GM12801 (cell line): Measurements from ENCODE around the gene SPTSSA.

ENCODE experiments used
- TF ChIP-seq, protein P1 (sequence below): IDR thresholded peaks from one replicate; pipeline ENCODE4 v1.5.1; 2011; ENCODE audit warnings: control low read depth; ENCODE audit not compliant: insufficient read length; ENCODE audit errors: extremely low read depth

SPTSSA gene

DNA sequence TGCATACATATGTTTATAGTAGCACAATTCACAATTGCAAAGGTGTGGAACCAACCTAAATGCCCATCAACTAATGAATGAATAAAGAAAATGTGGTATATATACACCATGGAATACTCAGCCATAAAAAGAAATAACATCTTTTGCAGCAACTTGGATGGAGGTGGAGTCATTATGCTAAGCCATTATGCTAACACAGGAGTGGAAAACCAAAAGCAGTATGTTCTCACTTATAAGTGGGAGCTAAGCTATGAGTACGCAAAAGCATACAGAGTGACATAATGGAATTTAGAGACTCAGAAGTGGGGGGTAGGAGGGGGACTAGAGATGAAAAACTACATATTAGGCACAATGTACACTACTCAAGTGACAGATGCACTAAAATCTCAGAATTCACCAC is 16.2 kb upstream of the SPTSSA start:
- TF ChIP-seq, protein P1, sequence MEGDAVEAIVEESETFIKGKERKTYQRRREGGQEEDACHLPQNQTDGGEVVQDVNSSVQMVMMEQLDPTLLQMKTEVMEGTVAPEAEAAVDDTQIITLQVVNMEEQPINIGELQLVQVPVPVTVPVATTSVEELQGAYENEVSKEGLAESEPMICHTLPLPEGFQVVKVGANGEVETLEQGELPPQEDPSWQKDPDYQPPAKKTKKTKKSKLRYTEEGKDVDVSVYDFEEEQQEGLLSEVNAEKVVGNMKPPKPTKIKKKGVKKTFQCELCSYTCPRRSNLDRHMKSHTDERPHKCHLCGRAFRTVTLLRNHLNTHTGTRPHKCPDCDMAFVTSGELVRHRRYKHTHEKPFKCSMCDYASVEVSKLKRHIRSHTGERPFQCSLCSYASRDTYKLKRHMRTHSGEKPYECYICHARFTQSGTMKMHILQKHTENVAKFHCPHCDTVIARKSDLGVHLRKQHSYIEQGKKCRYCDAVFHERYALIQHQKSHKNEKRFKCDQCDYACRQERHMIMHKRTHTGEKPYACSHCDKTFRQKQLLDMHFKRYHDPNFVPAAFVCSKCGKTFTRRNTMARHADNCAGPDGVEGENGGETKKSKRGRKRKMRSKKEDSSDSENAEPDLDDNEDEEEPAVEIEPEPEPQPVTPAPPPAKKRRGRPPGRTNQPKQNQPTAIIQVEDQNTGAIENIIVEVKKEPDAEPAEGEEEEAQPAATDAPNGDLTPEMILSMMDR = no peak

DNA sequence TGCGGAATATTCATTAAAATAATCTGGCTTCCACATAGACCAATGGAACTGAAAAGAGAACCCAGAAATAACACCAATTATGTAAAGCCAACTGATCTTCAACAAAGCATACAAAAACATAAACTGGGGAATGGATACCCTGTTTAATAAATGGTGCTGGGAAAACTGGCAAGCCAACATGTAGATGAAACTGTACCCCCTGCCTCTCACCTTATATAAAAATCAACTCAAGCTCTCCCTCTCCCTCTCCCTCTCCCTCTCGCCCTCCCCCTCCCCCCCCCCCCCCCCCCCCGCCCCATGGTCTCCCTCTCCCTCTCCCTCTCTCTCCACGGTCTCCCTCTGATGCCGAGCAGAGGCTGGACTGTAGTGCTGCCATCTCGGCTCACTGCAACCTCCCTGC is 13.1 kb upstream of the SPTSSA start:
- TF ChIP-seq, protein P1 = no peak

- TF ChIP-seq, protein P1 = no peak
Measured at GRCh38 chr14:34474187-34474679, 12.2 kb upstream of the SPTSSA start.

GRCh38 chr14:34472706-34473279 is 10.8 kb upstream of the SPTSSA start:
- TF ChIP-seq, protein P1 = no peak

DNA sequence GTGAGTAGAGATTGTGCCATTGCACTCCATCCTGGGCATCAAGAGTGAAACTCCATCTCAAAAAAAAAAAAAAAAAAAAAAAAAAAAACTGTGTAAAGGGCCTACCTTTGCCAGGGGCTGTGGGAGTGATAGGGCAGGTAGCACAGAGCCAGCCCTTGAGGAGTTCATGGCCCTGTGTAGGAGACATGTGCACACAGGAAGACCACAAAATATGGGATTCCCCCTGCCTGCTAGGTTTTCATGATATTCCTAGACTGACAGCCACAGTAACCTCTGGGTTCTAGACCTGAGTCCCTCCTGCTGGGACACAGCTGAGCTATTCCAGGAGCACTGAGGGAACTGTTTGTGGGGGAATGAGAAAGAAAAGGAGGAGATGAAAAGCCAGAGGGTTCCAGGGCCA is 8.3 kb upstream of the SPTSSA start:
- TF ChIP-seq, protein P1 = no peak

GRCh38 chr14:34466691-34467090 is 4.7 kb upstream of the SPTSSA start:
- TF ChIP-seq, protein P1 = no peak

DNA sequence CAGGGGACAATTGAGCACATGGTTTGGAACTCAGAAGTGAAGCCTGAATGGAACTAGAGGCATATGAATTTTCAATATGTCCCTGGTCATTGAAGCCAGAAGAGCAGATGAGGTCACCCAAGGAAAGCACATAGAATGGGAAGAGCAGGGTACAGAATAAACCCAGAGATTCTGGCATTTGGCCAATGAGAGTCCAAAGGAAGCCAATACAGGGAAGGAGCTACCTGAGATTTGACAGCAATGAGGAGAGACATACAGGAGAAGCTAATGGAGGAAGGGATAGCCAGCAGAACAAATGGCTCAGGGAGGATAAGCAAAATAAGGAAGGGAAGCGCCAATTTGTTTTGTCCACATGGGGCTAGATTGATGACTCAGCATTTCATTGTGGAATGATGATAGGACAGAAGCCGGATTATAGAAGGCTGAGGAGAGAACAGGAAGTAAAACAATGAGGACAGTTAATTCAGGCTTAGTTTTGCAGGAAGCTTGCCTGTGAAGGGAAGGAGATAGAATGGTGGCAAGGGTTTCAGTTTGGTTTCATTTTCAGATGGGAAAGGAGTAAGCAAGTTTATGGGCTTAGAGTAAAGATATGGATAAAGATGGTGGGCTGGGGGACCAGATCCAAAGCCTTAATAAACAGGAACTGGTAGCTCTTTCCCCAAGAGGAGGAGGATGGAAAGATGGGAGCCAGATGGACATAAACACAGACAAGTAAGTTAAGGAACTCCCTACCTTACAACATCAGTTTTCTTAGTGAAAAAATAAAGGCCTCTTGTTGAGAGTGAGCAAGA is 3.2 kb upstream of the SPTSSA start:
- TF ChIP-seq, protein P1 = no peak
